ENCODE data around the gene HEPH.
"Not testable (repeated sequence)": the region's sequence is repeated elsewhere in the genome, so short reads cannot be mapped to it uniquely, and the experiment has no call there.

HEPH gene

GRCh38 chrX:66200855-66201795 is 37.1 kb downstream of the HEPH start:
- H3K4me3 ChIP-seq (ENCODE audit: low read length): no peak overlapping the region

DNA sequence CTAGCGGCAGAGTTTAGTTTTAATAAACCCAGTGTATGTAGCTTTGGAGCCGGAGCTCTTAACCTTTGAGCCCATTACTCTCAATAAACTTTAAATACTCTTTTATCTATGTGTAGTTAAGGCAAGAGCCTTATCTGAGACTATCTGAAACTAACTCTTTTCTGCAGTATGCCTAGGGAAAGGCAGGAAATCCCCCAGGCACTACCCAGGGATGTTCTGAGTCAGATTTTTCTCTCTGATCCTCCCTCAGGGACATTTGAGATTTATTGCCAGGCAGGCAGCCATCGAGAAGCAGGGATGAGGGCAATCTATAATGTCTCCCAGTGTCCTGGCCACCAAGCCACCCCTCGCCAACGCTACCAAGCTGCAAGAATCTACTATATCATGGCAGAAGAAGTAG is 39.1 kb downstream of the HEPH start:
- DNase-seq (ENCODE audit: low read depth, low spot score): no peak
- H3K4me3 ChIP-seq (ENCODE audit: low read length): no peak overlapping the region

More at GRCh38 chrX:66200855-66201795, 37.1 kb downstream of the HEPH start:
- DNase-seq (ENCODE audit: low read depth, low spot score): peak; percentile 23

DNA sequence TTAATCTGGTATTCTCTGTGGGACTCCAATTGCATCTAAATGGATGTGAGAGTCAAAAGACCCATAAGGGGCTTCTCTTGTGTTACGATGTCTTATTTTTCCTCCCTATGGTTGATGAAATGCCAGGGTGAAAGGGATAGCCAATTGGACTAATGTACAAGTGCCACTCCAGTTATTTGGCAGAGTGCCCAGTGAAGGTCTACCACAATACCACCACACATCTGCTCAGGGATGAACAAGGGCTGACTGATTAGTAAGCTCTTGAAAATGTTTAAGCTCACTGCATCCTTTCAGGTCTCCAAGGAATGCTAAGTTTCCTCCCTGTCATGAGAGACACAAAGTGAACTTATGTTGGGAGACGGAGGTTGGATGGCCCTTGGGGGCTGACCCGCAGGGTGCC is 57.8 kb downstream of the HEPH start:
- H3K4me3 ChIP-seq (ENCODE audit: low read length): no peak overlapping the region
- DNase-seq (ENCODE audit: low read depth, low spot score): no peak

DNA sequence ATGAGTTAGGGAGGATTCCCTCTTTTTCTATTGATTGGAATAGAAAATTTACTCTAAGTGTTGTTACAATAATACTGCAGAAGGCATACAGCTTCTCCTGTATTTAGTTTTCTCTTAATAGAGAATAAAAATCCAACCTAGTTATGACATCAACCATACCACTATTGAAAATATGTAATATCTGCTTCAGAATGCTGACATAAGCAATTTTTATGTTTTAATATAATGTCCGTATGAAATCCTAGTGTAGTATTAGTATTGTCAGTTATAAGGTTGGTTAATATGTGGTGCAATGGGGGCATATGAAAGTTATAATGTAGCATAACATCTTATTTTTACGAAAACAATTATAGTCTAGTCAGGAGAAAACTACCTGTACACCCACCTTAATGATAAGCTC is 68.2 kb downstream of the HEPH start:
- no peak overlapping the region for H3K4me3 ChIP-seq (ENCODE audit: low read length)
- no peak for DNase-seq (ENCODE audit: low read depth, low spot score)

DNA sequence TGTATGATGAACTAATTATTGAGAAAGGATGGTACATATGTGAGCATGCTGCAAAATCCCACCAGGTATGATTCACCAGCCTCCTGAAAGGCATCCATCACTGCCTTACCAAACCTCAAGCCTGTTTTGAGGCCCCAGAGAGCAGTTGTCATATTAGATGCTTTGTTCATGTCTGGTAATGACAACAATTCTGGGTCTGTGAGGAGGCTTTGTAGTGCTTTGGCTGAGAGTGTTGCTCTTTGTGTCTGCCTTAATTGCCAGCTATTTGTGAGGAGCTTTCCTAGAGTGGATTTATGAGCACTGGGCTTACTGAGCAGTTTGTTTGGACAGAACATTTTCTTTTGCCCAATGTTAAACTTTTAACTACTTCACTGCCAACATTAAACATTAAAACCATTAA is 69.2 kb downstream of the HEPH start:
- no peak for DNase-seq (ENCODE audit: low read depth, low spot score)
- no peak overlapping the region for H3K4me3 ChIP-seq (ENCODE audit: low read length)

GRCh38 chrX:66233904-66234303 is 69.9 kb downstream of the HEPH start:
- not testable (repeated sequence) for DNase-seq (ENCODE audit: low read depth, low spot score); H3K4me3 ChIP-seq (ENCODE audit: low read length)

GRCh38 chrX:66255359-66255967 is 91.4 kb downstream of the HEPH start:
- no peak overlapping the region for H3K4me3 ChIP-seq (ENCODE audit: low read length)
- DNase-seq (ENCODE audit: low read depth, low spot score): no peak

GRCh38 chrX:66262807-66263206 is 98.8 kb downstream of the HEPH start:
- no peak for DNase-seq (ENCODE audit: low read depth, low spot score)
- H3K4me3 ChIP-seq (ENCODE audit: low read length): no peak overlapping the region
